Heart right ventricle (tissue), 16 donors: Measurements from ENCODE around the gene MELTF. TPM values are rescaled to one million over a fixed set of nuclear protein-coding genes. Genes with fewer than 3 reads are reported as not detected.

Experiments used
- ATAC-seq, 8 donors: fragments of 200-7000 bp; cut with Tn5 transposase; one replicate each; pipeline ENCODE4 v1.9.1; 2020; ENCODE audit warnings: mild to moderate bottlenecking in 8 of 8, moderate library complexity in 8 of 8, moderate number of reproducible peaks in 1 of 8
- DNase-seq, 2 donors: peaks; one replicate each; pipeline ENCODE4 v3.0.0-alpha.2; 2020
- H3K27ac ChIP-seq, 10 donors: fragments of 200-600 bp; sonication (generic) in 2 of 10; one replicate each; pipeline versions ENCODE4 v1.5.0 to v1.8.0; 2020 to 2022; ENCODE audit warnings: mild to moderate bottlenecking in 3 of 10
- H3K27me3 ChIP-seq, 7 donors: fragments of 200-600 bp; one replicate each; pipeline ENCODE4 v1.8.0; 2021 to 2022; ENCODE audit warnings: mild to moderate bottlenecking in 2 of 7
- H3K36me3 ChIP-seq, 9 donors: fragments of 200-600 bp; sonication (generic) in 1 of 9; one replicate each; pipeline versions ENCODE4 v1.5.0 to v1.8.0; 2020 to 2022; ENCODE audit warnings: mild to moderate bottlenecking in 2 of 9
- H3K4me1 ChIP-seq, 9 donors: fragments of 200-600 bp; sonication (generic) in 1 of 9; one replicate each; pipeline versions ENCODE4 v1.5.0 to v1.8.0; 2020 to 2022; ENCODE audit warnings: mild to moderate bottlenecking in 4 of 9
- H3K4me3 ChIP-seq, 10 donors: fragments of 200-600 bp; sonication (generic) in 2 of 10; one replicate each; pipeline versions ENCODE4 v1.5.0 to v1.8.0; 2020 to 2022; ENCODE audit warnings: mild to moderate bottlenecking in 7 of 10, moderate library complexity in 2 of 10
- H3K9me3 ChIP-seq, 11 donors: fragments of 200-600 bp in 10 of 11; sonication (generic) in 2 of 11; one replicate each; pipeline versions ENCODE4 v1.5.0 to v1.8.0; 2013 to 2022; ENCODE audit warnings: mild to moderate bottlenecking in 2 of 11, control low read depth in 1 of 11, moderate library complexity in 1 of 11
- CTCF ChIP-seq, 9 donors: fragments of 200-600 bp; sonication (generic) in 2 of 9; IDR thresholded peaks; one replicate each; pipeline versions ENCODE4 v1.5.0 to v1.8.0; 2021 to 2022; ENCODE audit warnings: antibody characterized with exemption in 9 of 9, mild to moderate bottlenecking in 5 of 9, moderate library complexity in 1 of 9
- WGBS, 2 donors: extraction: QIAGEN DNeasy Blood & Tissue Kit; methylation state at CpG; one replicate each; pipeline ENCODE4 v1.1.7; 2013; ENCODE audit warnings: inconsistent platforms in 1 of 2; 5-methylcytosine and 5-hydroxymethylcytosine counted together
- intact Hi-C, 10 donors: fragments of 100-400 bp; cut with DNase I; formaldehyde crosslinking; loops; one replicate each; pipeline versions ENCODE4 v1.11.1 to v1.14.2; 2022
- polyA plus RNA-seq, 2 donors: library from polyadenylated mRNA; stranded (reverse); fragments of 200-250 nt; gene quantifications; one replicate each; pipeline ENCODE4 v1.2.3, GENCODE V29; 2013
- total RNA-seq, 10 donors: library from RNA; stranded (reverse); fragmentation: NEBNext Ultra II Directional in 3 of 10; extraction: Animal tissue kit (Norgen Biotek cat#: 25700) in 3 of 10; gene quantifications; one replicate each; pipeline versions ENCODE4 v1.2.1 to v1.2.4, GENCODE V29; 2021 to 2023
- donor health status: Arrhythmogenic right ventricular cardiomyopathy.
- donor health status: ischemic (EF 13 %, LVEDD 7.1; RV severe dilation, severe dysfunction).
- donor health status: healthy with polysubstance abuse.
- donor health status: DM: no; HTN: yes; CAD: no.
- donor health status: DM: no; HTN: no; CAD: no.
- donor health status: ischemic (EF 25% LVEDD 6.9; RV normal size, moderate dysfunction).
- donor health status: ischemic (EF 25% LVEDD 5.7; RV mildly dilated, moderate dysfunction).
- donor health status: healthy.
- donor health status: DM: yes; HTN: yes; CAD: no.
- donor health status: Ischemic cardiomyopathy.
- donor health status: ischemic (EF 35%, LVEDD 5.7; RV mildly dilated, moderate dysfunction).
- donor health status: nonischemic (EF 11% LVEDD 7.7; RV severe dilation, severe dysfunction).
- donor health status: DM: yes; HTN: yes; CAD: no.
- donor health status: PGD.
- donor health status: ischemic (EF 29% LVEDD 5.4; RV normal size, mild dysfunction).
- donor health status: nonischemic (EF 23%, LVEDD 6.1; RV moderate dilation, normal function).

Gene MELTF
- total and polyA plus RNA-seq, 12 donors = 2.5 to 31.4 (median 6.8) TPM

- H3K4me1 ChIP-seq = no peaks in the 10 kb centered on the region
- H3K9me3 ChIP-seq = peaks cover 0 to 10% (median 0%) of the 10 kb centered on the region in 11 donors
- no peaks in the 10 kb centered on the region for H3K27me3 ChIP-seq
- intact Hi-C loops = no loop called here
- no peak for TF ChIP-seq CTCF (IDR thresholded peaks at IDR 0.05)
- no peak overlapping the region for H3K4me3 ChIP-seq
- DNase-seq (no peak), ATAC-seq (no peak)
- no peaks in the 10 kb centered on the region for H3K36me3 ChIP-seq
- no peak overlapping the region for H3K27ac ChIP-seq
- 77 to 83% methylated on average over 14 of the region's 14 CpGs for WGBS, 2 donors
Observed at GRCh38 chr3:196995646-196996355, 33.8 kb downstream of the MELTF start.

- no peak for TF ChIP-seq CTCF (IDR thresholded peaks at IDR 0.05)
- H3K36me3 ChIP-seq = no peaks in the 10 kb centered on the region
- H3K27me3 ChIP-seq = no peaks in the 10 kb centered on the region
- 95 to 96% methylated on average over 19 of the region's 19 CpGs for WGBS, 2 donors
- intact Hi-C loops = no loop called here
- no peaks in the 10 kb centered on the region for H3K4me1 ChIP-seq
- DNase-seq (no peak), ATAC-seq (no peak)
- H3K9me3 ChIP-seq = peaks cover 0 to 10% (median 0%) of the 10 kb centered on the region in 11 donors
- no peak overlapping the region for H3K27ac ChIP-seq
- no peak overlapping the region for H3K4me3 ChIP-seq
Observed at GRCh38 chr3:196995027-196995426, 34.6 kb downstream of the MELTF start.

GRCh38 chr3:196994056-196994455 is 35.6 kb downstream of the MELTF start:
- no peak for TF ChIP-seq CTCF (IDR thresholded peaks at IDR 0.05)
- intact Hi-C loops = no loop called here

GRCh38 chr3:196992461-196993065 is 37.1 kb downstream of the MELTF start:
- Histone ChIP-seq H3K27ac (no peak overlapping the region), H3K4me1 (peaks cover 0 to 19% (median 0%) of the 10 kb centered on the region in 9 donors), H3K4me3 (no peak overlapping the region), H3K27me3 (no peaks in the 10 kb centered on the region), H3K36me3 (no peaks in the 10 kb centered on the region), H3K9me3 (no peaks in the 10 kb centered on the region)
- no peak for DNase-seq
- ATAC-seq = no peak
- WGBS, 2 donors = 85 to 90% methylated on average over 17 of the region's 17 CpGs
- intact Hi-C loops = no loop called here
- no peak for TF ChIP-seq CTCF (IDR thresholded peaks at IDR 0.05)

More at GRCh38 chr3:196994056-196994455, 35.6 kb downstream of the MELTF start:
- no peak overlapping the region for H3K4me3 ChIP-seq
- no peak overlapping the region for H3K27ac ChIP-seq
- no peaks in the 10 kb centered on the region for H3K27me3 ChIP-seq
- no peaks in the 10 kb centered on the region for H3K36me3 ChIP-seq
- peaks cover 0 to 7% (median 0%) of the 10 kb centered on the region in 11 donors for H3K9me3 ChIP-seq
- no peak for DNase-seq
- ATAC-seq = no peak
- 61 to 62% methylated on average over 16 of the region's 16 CpGs for WGBS, 2 donors
- H3K4me1 ChIP-seq = peaks cover 0 to 6% (median 0%) of the 10 kb centered on the region in 9 donors
